Epidermal melanocyte (primary cell): ENCODE data around the gene OTOA.
"Not testable (repeated sequence)": the region's sequence is repeated elsewhere in the genome, so short reads cannot be mapped to it uniquely, and the experiment has no call there.

Source experiments
- DNase-seq: peaks from one replicate; pipeline ENCODE4 v3.0.0; 2011; ENCODE audit warnings: low spot score; ENCODE audit not compliant: insufficient read length

OTOA gene

DNA sequence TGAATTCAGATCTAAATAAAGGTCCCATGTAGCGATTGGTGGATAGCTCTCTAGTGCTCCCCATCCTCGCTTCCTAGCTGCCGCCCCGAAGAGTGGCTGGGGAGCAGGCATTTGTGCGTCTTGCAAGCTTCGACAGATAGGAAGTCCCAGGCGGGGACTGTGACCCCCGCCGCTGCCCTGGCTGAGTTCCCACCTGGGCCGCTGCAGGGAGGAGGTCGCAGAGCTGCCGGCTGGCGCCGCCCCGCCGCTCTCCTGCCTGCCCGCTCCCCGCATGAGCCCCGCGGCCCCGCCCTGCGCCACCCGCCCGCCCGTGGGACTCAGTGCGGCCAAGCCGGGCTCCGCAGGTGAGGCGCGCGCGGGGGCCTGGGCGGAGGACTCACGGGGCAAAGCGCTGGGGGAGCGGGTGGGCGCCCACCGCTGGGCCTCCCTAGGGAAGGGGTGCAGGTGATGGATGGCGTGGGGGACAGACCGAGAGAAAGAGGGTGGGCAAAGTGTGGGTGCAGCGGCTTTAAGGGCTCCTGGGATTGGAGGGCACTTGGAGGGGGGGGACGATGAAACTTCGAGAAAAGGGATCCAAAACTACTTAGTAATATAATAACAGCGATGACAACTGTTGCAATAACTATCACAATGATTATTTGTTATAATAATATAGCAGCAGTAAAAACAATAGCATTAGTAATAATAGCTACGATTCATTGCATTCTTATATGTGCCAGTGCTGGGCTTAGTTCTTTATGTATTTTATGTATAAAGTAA lies at the start of gene OTOA:
OTOA (plus strand) TSS at position 80 of the 759 bp plus-strand sequence. CDS start 14,547 bp downstream, outside the sequence.
- no peak for DNase-seq

DNA sequence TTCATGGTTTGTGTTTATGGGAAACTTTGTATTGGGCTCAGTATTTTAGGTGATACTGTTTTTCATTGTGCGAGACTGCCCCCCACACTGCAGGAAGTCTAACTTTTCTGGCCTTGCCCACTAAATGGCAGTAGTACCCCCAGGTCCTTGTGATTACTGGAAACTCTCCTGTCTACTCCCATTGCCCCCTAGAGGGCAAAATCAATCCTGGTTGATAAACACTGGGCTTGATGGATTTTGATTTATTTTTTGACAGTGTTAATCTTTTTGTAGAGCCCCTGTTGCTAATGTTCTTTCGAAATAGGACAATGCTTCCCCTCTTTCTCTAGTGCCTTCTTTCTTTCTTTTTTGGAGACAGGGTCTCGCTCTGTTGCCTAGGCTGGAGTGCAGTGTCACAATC lies 48.9 kb upstream of the OTOA start:
- no peak for DNase-seq

- no peak for DNase-seq
These were observed 46.2 kb upstream of the OTOA start for GRCh38 chr16:21617607-21618006.

DNA sequence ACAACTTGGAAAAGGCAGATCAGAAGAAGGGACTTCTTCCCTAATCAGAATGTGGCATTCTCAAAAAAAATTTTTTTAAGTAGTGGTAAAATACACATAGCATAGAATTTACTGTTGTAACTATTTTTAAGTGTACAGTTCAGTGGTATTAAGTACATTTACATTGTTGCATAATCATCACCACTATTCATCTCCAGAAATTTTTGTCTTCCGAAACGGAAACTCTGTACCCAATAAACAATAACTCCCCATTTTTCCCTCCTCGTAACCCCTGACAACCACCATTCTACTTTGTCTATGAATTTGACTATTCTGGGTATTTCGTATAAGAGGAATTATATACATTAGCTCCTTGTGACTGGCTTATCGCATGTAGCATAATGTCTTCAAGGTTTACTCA lies 45.5 kb upstream of the OTOA start:
- DNase-seq, result no peak

DNA sequence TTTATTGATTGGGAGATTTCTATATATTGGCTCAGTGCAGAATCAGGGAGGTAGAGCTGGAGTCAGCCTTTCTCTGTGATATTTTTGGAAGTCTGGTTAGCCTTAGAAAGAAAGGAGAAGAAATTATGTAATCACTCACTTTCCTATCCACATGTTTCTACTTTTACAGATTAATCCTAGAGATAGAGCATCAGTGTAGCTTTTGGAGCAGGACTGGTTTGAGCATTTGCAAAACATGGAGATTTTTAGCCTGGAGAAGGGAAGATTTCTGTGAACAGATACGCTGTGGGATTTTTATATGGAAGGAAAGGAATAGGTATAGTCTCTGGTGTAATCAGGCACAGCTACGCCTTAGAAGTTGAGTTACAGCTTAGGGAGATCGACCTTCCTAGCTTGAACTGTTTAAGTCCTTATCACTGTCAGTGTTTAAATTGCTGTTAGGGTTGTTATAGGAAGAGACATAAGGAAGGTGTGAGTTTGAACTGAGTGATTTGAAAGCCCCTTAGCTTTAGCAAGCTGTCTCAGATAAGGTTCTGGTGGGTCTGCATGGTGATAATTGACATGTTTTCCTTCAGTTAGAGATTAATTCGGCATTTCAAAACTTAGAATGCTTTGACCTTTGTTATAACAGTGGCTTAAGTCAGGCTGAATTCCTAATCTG lies 43.9 kb upstream of the OTOA start:
- DNase-seq, result no peak

- DNase-seq, result no peak
These were observed 43.2 kb upstream of the OTOA start for GRCh38 chr16:21620592-21620991.

DNA sequence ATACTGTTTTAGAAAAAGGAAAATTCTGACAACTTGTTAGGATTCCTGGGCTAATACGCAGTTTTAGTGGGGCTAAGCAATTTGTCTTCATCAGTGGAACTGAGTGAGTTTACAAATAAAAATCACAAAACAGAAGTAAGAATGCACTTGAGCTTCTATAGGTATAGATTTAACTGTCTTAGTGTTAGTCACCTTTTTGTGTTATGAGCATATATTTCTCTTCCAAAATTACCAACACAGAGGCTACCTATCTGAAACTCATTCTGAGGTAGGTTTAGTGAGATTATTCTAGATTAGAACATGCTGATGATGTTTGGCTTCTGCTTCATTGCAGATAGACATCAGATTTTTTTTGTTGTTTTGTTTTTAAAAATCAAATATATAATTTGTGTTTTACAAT lies 41.2 kb upstream of the OTOA start:
- no peak for DNase-seq

DNA sequence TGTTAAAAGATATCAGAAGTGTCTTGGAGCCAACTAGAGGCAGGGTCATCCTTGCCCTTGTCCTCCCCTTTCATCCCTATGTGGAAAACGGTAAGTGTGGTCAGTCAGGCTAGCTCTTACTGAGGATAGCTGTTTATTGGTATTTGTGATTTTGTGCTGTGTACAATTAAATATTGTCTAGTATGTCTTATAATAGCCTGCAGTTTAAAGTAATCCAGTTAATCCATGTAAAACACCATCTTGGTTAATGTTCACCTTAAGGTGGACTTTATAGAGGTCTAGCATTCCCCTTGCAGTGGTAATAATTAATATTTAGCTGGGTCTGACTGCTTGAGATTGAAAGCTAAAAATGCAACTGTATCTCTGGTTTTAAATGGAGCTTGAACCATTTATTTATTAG lies 38.7 kb upstream of the OTOA start:
- no peak for DNase-seq

GRCh38 chr16:21626659-21627277 lies 37.0 kb upstream of the OTOA start:
- peak; percentile 97 for DNase-seq

- no peak for DNase-seq
These were observed 35.5 kb upstream of the OTOA start for GRCh38 chr16:21628121-21628726.

DNA sequence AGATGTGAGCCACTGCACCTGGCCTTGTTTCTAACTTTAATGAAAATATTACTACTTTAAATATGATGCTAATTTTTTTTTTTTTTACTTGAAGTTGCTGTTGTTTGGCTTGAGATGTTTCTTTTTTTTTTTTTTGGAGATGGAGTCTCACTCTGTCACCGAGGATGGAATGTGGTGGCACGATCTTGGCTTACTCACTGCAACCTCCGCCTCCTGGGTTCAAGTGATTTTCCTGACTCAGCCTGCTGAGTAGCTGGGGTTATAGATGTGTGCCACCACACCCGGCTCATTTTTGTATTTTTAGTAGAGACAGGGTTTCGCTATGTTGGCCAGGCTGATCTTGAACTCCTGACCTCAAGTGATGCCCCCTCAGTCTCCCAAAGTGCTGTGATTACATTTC lies 35.0 kb upstream of the OTOA start:
- DNase-seq, result no peak

DNA sequence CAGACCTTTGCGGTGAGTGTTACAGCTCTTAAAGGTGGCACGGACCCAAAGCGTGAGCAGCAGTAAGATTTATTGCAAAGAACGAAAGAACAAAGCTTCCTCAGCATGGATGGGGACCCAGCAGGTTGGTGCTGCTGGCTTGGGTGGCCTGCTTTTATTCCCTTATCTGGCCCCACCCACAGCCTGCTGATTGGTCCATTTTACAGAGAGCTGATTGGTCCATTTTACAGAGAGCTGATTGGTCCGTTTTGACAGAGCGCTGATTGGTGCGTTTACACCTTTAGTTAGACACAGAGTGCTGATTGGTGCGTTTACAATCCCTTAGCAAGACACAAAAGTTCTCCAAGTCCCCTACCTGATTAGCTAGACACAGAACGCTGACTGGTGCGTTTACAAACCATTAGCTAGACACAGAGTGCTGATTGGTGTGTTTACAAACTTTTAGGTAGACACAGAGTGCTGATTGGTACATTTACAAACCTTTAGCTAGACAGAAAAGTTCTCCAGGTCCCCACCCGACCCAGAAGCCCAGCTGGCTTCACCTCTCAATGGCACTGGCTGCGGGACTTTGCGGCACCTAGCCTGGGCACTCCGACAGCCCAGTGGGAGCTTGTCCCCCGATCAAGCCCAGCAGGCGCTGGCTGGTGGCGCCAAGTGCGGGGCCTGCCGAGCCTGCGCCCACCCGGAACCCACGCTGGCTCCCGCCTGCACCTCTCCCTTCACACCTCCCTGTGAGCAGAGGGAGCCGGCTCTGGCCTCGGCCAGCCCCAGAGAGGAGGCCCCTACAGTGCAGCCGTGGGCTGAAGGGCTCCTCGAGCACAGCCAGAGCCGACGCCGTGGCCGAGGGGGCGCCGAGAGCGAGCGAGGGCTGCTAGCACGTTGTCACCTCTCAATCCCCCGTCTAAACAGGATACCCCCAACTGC lies 33.9 kb upstream of the OTOA start:
- not testable (repeated sequence) for DNase-seq

DNA sequence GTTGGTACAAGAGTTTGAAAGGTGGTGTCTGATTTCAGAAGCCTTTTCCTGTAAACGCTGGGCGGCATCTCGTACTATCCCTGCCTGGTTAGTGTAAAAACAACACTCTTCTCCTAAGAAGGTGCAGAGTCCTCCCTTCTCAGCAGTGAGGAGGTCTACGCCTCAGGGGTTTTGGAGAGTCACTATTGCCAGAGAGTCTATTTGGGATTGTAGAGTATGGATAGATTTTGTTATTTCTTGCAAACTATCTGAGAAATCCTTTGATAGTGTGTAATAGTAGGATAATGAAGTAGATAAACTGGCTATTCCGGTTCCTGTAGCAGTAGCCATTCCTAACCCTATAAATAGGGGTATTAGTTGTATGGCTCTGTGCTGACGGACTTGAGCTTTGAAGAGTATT lies 32.9 kb upstream of the OTOA start:
- not testable (repeated sequence) for DNase-seq

GRCh38 chr16:21631376-21631775 lies 32.4 kb upstream of the OTOA start:
- not testable (repeated sequence) for DNase-seq

DNA sequence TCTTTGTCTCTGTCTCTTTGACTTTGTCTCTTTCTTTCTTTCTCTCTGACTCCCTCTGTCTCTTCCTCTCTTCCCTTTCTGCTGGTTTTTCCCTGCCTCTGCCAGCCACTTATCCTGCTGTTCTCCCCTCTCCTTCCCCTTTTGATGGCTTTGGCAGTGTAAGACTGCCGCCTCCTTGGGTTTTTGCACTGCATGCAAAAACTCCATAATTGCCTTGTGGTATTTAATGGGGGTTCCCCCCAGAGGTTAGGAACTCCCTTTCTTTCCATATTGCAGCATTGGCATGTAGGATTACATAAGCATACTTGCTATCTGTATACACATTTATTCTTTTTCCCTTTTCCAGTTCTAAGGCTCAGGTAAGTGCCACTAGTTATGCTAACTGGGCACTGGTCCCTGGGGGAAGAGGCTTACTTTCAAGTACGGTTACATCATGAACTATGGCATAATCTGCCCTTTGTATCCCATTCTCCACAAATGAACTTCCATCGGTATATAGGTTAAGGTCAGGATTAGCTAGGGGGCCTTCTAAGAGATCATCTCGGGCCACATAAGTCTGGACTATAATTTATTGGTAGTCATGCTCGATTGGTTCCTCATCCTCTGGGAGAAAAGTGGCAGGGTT lies 31.7 kb upstream of the OTOA start:
- not testable (repeated sequence) for DNase-seq

DNA sequence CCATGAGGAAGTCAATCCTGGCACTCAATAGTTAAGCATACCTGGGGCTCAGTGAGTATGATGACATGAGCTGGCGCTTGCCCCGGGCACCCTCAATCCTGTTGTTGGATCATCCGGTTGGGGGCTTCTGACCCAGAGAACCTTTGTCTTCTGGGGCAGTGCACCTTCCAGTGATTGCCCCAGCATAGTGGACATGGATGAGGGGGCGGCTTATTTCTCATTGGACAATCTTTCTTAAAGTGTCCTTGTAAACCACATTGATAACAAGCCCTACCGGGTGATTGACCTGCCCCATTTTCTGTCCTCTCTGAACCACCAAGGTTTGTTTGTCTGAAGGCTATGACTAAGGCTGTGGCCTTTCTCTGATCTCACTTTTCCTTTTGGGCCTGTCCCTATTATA lies 29.6 kb upstream of the OTOA start:
- DNase-seq, result no peak

DNA sequence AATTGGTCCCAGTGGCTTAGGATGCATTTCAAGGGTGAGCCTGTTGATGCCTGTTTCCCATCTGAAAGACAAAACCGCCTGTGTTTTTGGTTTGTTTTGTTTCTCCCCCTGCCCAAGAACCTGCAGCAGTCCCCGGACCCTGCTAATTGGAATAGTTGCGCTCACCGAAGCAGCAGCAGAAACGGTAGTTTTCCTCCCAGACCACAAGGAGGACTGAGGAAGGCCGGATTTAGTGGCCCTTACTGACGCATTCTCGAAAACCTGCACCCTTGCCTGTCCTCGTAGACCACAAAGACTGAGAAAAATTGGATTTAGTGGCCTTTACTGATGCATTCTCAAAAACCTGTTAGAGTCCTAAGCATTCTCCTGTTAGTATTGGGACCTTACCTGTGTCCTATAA lies 28.1 kb upstream of the OTOA start:
- not testable (repeated sequence) for DNase-seq

GRCh38 chr16:21637032-21637968 lies 26.5 kb upstream of the OTOA start:
- no peak for DNase-seq

- no peak for DNase-seq
These were observed 25.2 kb upstream of the OTOA start for GRCh38 chr16:21638573-21638975.
